Measurements from ENCODE around the gene ECT2.
"Not testable (repeated sequence)": the region's sequence is repeated elsewhere in the genome, so short reads cannot be mapped to it uniquely, and the experiment has no call there.

ECT2 gene

DNA sequence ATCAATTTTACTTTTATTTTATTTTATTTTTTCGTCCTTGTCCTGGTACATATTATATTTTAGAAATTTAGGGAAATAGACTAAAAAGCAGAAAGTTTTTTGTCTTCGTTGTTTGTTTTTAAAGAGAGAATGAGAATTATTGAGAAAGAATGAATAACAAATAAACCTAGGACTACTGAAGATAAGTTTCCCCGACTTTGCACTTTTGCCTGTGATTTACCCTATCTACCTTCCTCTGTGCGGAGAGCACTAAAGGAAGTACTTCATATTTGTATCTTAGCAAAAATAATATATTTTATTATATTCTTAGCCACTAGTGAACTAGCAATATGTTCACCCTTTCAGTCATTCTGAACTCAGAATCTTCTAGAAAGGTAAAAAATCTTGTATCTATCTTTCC lies 60.6 kb downstream of the ECT2 start:
- no peak for DNase-seq (ENCODE audit: low read depth)

DNA sequence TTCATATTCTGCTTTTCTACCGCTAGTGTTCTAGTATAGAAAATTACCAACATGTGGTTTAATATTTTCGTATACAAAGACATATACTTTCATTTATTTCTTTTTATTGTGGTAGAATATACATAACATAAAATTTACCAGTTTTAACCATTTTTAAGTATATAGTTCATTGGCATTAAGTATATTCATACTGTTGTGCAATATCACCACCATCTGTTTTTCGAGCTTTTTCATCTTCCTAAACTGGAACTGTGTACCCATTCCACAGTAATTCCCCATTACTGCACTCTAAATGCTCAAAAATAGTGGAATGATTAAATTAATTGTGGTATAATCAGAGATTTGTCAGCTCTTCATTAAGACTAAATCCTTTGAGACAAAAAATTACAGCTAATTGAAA lies 62.9 kb downstream of the ECT2 start:
- DNase-seq (ENCODE audit: low read depth) = no peak

DNA sequence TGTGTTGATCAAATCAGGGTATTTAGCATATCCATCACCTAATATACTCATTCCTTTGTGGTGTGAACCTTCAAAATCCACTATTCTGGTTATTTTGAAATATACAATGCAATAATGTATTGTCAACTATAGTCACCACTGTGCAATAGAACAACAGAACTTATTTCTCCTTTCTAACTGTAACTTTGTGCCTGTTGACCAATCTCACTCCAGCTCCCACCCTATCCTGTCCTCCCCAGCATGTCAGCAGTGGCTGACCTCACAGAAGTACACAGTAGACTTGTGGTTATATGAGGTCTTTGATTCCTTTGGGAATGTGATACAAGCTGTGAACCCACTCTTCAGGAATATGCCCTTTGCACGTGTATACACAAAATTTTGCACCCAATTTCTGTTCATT lies 64.2 kb downstream of the ECT2 start:
- DNase-seq (ENCODE audit: low read depth) = peak; percentile 42

DNA sequence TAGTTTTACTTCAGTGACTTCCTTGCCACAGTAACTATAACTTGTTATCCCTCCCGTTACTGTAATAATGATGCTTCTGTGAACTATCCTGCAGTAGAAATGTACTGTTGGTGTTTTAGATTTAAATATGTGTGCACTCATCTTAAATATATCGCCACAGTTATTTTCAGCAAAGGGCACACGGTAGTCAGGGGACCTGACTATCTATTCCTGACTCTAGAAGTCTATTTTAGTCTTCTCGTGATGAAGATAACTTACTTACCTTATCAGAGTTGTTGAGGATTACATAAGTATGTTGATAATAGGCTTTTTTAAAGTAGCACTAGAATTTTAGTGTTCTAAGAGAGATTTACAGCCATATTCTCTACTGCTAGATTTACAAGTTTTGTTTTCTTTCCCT lies 65.3 kb downstream of the ECT2 start:
- no peak for DNase-seq (ENCODE audit: low read depth)

DNA sequence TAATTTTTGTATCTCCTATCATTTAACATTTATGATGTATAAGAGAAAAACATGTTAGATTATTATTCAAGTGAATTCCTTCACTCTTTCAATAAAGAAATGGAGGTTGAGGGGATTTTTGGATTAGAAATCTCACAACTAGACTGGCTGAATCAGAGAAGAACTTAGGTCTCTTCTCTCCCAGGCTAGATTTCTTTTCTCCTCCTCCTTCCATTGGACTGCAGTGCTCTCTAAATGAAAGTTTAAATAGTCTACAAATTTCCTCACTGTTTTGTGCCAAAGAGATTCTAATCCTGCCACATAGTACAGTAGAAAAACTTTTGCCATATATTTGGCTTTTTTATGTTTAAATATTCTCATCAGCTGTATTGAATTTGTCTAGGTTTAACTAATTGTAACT lies 65.8 kb downstream of the ECT2 start:
- DNase-seq (ENCODE audit: low read depth) = no peak

DNA sequence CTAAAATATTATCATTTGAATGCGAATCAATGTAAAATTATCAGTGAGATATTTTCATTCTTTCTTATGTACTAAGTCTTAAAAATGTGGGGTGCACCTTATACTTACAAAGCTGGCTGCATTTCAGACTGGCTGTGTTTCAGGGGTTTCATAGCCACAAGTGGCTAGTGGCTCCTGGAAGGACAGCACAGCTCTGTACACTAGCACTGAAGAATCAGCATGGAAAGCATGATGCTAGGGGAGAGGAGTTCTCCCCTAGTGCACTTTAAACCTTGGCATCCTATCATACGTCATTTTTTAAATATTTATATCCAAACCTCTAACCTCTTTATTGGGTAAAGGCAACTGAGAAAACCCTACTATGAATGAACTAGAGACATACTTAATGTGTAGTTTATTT lies 66.4 kb downstream of the ECT2 start:
- no peak for DNase-seq (ENCODE audit: low read depth)

DNA sequence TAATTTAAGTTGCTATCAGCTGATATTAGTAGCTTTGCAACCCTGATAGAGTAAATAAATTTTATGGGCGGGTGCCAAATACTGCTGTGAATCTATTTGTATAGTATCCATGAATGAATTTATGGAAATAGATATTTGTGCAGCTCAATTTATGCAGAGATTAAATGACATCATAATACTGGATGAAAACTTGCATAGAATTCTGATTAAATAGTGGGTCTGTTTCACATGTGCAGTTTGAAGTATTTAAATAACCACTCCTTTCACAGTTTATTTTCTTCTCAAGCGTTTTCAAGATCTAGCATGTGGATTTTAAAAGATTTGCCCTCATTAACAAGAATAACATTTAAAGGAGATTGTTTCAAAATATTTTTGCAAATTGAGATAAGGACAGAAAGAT lies 70.0 kb downstream of the ECT2 start:
- DNase-seq (ENCODE audit: low read depth) = no peak

DNA sequence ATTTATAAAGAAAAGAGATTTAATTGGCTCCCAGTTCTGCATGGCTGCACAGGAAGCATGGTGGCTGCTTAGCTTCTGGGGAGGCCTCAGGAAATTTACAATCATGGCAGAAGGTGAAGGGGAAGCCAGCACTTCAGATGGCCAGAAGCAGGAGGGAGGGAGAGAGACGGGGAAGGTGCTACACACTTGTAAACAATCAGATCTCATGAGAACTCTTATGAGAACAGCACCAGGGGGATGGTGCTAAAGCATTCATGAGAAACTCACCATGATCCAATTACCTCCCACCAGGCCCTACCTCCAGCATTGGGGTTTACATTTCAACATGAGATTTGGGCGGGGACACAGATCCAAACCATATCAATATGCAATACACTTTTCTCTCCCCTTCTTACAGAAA lies 73.7 kb downstream of the ECT2 start:
- no peak for DNase-seq (ENCODE audit: low read depth)

DNA sequence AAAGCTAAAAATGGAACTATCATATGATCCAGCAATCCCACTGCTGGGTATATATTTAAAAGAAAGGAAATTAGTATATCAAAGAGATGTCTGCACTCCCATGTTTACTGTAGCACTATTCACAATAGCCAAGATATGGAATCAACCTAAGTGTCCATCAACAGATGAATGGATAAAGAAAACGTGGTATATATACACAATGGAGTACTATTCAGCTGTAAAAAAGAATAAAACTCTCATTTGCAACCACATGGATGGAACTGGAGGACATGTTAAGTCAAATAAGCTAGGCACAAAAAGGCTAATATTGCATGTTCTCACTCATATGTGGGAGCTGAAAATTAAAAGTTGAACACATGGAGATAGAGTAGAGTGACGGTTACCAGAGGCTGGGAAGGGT lies 76.7 kb downstream of the ECT2 start:
- not testable (repeated sequence) for DNase-seq (ENCODE audit: low read depth)

DNA sequence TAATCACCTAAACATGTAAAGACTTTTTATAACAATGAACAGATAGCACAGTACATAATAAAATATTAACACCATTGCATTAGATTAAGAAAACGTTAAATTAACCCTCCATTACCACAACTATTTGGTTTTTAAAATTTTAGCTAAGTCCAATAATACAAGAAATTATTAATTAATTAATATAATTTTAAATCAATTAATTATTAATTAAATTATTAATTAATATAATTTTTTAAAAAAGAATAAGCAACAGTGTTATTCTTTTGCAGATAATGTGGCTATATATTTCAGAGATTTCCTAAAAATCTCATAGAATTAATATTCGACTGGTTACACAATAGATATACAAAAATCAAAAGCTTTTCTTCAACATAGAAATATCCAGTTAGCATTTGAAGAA lies 82.5 kb downstream of the ECT2 start:
- no peak for DNase-seq (ENCODE audit: low read depth)

DNA sequence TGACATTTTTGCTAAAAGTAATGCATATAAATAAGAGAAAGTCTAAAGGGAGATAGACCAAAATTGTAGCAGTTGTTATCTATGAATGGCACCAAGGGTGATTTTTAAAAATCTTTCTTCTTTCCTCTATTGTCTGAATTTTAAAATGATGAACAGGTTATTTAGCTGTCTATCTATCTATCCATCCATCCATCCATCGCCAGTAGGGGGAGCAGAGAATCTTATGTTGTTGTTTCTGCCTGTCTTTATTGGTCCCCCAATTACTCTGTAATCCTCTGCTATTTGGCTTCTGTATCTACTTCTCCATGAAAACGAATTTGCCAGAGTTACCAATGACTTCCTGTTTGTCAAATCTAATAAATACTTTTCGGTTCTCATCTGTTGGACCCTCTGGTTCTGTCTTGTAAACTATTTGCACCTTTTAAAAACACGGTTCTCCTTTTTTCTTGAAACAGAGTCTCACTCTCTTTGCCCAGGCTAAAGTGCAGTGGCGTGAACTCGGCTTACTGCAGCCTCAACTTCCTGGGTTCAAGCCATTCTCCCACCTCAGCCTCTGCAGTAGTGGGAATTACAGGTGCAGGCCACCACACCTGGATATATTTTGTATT lies 86.0 kb downstream of the ECT2 start:
- peak; percentile 48 for DNase-seq (ENCODE audit: low read depth)

DNA sequence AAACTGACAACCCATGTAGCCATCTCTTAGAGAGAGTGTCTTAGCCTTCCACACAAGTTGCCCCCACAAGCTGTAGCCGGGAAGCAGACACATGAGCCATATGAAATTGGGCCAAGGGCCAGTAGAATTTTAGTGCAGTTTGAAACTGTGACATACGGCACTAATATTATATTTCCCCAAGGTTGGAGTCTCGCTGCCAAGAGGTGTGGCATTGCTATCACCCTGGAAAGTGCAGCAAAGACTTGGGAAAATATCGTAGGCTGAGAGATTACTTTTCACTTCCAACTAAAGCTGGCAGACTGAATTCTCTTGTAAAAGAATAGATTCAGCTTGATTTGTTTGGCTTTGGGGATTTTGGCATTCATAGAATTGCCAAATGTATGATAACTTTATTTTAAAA lies 89.2 kb downstream of the ECT2 start:
- DNase-seq (ENCODE audit: low read depth) = no peak

DNA sequence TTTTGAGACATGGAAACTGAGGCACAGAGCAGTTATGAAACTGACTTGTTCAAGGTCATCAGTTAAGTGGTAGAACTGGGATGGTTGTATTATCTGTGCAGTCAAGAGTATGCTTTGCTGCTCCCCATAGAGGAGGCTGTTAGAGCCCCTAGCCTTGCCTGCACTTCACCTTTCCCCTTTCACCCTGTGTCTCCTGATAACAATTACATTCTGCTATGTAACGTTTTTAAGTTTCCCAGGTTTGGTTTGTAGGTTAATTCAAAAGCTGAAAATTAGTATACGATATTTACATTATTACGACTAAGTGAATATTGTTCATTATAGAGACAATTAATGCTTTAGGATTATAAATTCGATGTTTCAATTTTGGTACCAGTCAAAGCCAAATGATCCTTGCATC lies 89.9 kb downstream of the ECT2 start:
- DNase-seq (ENCODE audit: low read depth) = no peak

DNA sequence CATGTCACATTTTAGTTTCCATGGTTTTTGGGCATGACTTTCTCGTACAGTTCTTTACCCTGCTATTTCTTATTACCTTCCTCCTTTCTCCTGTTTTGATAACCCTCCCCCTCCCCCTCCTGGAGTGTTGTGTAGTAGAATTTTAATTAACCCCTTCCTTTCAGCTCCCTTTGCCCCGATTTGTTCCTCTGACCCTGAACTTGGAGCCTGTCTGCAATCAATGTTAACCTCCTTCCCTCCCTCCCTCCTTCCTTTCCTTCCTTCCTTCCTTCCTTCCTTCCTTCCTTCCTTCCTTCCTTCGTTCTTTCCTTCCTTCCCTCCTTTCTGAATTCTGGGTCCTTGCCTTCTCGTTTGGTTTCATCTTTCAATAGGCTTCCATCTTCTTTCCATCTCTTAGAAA lies 90.4 kb downstream of the ECT2 start:
- no peak for DNase-seq (ENCODE audit: low read depth)

DNA sequence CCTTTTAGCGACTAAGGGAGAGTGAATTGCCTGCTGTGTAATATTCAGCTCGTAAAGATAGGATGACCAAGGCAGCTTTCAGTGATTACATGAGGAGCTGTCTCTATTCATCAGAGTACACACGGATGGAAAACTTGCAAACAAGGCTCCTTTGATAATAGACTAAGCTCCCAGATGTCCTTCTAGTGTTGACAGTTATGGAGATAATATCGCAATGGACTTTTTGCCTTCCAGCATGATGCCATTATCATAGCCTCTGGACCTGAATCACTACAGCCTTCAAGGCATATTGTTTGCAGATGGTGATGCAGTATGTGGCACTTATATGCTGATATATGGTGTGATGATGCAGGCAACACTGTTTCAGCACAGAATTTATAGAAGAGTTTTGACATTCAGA lies 93.9 kb downstream of the ECT2 start:
- no peak for DNase-seq (ENCODE audit: low read depth)

DNA sequence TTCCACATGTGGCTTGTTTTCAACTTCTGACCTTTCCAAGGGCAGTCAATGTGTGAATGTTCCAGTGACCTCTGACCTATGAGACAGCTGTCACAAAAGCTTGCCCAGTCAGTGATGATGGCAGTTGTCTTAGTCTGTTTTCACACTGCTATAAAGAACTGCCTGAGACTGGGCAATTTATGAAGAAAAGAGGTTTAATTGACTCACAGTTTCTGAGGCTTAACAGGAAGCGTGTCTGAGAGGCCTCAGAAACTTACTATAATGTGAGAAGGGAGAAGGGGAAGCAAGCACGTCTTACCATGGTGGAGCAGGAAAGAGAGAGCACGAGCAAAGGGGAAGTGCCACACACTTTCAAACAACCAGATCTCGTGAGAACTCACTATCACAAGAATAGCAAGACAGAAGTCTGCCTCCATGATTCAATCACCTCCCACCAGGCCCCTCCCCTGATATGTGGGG lies 95.6 kb downstream of the ECT2 start:
- no peak for DNase-seq (ENCODE audit: low read depth)

DNA sequence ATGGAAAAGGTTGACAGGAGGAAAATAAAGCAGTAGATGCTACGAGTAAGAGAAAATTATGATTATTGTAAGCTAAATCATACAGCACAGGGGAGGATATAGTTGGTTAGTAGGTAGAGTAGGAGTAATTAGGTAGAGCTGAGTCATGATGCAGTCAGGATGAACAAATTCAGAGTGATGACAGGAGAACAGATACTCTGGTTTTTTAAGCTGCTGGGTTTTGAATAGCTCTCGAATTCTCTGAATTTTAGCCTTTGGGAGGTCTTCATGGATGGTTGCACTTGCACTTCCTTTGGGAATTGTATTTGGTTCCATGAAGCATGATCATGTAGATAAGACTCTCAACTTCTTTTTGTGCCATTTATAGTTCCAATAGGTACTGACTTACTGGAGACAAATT lies 96.2 kb downstream of the ECT2 start:
- DNase-seq (ENCODE audit: low read depth) = peak; percentile 70

DNA sequence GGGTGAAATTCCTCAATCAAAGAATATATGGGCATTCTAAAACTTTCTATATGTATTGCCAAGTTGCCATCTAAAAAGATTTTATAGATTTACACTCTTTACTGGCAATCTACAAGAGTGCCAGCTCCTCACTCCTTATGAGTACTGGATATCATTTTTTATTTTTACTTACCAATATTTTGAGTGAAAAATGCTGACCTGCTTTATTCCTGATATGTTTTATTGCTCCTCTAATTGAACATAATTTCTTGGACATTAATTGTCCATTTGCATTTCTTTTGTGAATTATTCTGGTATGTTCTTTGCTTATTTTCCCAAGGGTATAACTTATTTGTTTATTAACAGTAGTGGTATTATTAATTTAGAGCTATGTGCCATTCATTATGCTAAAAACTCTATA lies 96.8 kb downstream of the ECT2 start:
- no peak for DNase-seq (ENCODE audit: low read depth)

DNA sequence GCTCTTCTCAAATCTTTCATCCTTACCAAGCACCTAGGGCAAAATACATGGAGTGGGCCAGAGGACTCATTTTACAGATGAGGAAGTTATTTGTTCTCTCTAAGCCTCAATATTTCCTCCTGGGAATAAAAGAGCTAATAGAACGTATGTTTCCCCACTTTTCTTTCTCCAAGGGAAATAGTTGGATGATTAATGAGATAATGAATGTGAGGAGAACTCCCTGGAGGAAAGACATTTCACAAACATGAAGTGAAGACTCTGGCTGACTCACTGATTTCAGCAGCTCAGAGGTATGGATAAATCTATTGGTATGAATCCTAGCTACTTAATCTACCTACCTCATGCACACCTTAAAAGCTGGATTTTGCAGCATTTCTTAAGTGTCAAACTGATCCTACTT lies 98.4 kb downstream of the ECT2 start:
- DNase-seq (ENCODE audit: low read depth) = peak; percentile 75

DNA sequence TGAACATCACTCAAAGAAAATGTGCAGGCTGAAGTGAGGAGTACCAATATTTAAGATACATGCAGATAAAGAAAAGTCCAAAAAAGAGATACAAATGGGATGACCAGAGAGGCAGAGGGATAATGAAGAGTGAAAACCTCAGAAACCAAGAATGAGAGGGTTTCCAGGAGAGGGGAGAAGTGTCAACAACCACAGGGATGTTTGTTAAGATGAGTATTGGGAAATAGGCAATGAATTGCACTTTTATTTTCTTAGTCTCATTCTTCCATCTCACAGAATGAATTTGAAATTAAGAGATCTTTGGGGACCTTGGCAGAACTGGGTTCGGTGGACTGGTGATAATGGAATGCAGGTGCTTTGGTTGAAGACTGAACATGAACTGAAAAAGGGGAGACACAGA lies 102.5 kb downstream of the ECT2 start:
- no peak for DNase-seq (ENCODE audit: low read depth)

DNA sequence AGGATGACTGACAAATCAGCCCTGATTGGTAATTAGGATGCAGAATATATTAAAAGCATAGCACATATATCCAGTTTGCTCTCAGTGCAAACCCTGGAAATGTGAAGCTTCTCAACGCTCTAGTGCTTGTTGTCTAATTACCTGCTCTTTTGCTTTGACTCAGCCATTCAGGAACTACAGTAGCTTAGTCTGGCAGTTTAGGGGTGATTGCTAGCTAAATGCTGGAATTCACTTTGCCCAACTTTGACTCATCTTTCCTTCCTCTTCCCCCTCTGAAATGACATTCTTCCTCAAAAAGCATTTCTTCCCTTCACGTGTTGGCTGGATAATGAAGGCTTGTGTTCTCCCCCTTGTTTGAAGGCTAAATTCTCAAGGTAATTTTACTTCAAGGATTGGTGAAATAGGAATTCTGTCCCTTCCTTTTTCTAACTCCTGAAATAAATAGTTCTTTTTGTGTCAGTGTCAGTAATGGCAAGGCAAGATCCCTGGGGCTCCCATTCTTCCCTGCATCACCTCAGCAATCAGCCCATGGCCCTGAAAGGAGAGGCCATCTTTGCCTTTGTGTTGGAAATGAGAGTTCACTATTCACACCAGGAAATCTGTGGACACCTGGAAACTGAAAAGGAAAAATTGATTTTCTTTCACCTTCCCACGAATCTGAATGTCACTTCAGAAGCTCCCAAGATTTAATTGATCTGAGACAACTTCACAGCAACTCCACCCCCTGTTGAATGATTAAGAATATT lies 103.6 kb downstream of the ECT2 start:
- DNase-seq (ENCODE audit: low read depth) = no peak

DNA sequence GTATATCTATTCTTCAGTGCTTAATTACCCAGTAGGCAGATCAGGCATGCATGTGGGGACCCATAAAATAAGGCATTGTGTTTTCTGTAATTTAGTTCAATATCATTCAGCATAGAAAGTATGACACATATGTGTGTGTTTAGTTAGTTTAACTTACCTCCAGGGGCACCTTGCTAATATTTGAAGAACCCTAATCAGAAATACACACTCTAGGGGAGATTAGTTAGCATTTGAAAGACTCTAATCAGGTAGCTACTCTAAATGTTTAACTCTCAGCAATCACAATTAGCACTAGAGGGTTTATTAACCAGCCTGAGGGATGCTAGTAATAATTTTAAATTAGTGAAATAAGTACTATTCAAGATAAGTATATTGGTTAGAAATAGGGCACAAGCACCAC lies 104.5 kb downstream of the ECT2 start:
- no peak for DNase-seq (ENCODE audit: low read depth)

DNA sequence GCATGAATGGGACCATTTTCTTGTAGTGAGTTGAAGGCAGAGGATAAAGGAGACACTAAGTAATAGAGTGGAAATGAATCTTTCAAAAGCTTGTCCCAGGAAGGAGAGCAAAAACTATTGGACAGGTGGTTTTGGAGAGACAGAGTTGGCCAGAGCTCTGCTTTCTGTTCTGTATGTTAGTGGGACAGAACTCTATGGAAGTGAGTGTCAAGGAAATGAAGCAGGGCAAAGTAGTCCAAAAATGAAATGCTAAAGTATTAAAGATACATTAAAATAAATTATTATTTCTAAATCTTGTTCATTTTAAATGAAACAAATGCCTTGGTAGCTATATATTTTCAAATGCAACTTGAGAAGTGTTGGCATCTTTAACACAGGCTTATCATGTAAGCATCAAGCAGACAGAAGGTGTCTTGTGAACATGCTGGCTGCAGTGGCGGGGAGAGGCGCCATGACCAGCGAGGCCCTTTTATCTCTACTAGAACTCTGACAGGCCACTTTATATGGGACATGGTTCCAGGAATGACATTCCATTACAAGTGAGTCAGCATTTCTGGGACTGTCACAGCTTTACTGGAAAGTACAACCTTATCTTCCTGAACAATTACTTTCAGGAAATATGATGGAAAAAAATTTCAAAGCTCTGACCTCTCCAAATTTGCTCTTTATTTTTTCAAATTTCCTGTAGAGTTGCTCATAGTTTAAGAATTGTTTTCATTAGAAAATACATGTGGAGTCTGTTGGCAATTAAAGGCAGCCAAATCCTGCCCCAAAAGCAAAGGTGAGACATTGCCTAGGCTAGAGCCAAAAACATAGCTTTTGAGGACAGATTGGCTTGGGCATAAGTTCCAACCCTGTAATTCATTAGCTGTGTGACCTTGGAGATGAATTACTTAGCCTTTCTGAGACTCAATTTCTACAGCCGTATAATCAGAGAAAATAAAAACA lies 106.5 kb downstream of the ECT2 start:
- DNase-seq (ENCODE audit: low read depth) = no peak
